GM12878 (cell line): ENCODE measurements around the gene TMC8. TPM values are rescaled to one million over a fixed set of nuclear protein-coding genes. Genes with fewer than 3 reads are reported as not detected.

Experiments used
- ATAC-seq: fragments of 200-7000 bp; cut with Tn5 transposase; 3 replicates; pipeline ENCODE4 v1.9.1; 2020; ENCODE audit warnings: mild to moderate bottlenecking, moderate library complexity
- BruUV-seq: library from RNA; stranded (reverse); fragments of 400-500 nt; replicated peaks from 2 replicates; lab custom pipeline; 2021; lab: Mats Ljungman, UMichigan
- CTCF ChIA-PET: fragments of 300-600 bp; sonication (Branson Sonifier 250); formaldehyde crosslinking; extraction: SDS; loops from one replicate; lab custom pipeline; 2021; ENCODE audit warnings: inconsistent platforms; lab: Yijun Ruan, JAX
- POLR2A ChIA-PET: fragments of 350-600 bp; formaldehyde crosslinking; extraction: SDS; loops from one replicate; lab custom pipeline; 2021; ENCODE audit warnings: inconsistent platforms; lab: Charles Lee
- RAD21 ChIA-PET: fragments of 300-600 bp; sonication (Branson Sonifier 250); formaldehyde crosslinking; loops from one replicate; lab custom pipeline; 2023; ENCODE audit warnings: antibody characterized with exemption; ENCODE audit not compliant: unreplicated experiment; lab: Charles Lee
- SMC1A ChIA-PET: fragments of 300-600 bp; sonication (Branson Sonifier 250); formaldehyde crosslinking; loops from one replicate; lab custom pipeline; 2023; ENCODE audit not compliant: unreplicated experiment, uncharacterized antibody; lab: Charles Lee
- DNase-seq: peaks from one replicate; pipeline ENCODE4 v3.0.0-alpha.2; 2011; ENCODE audit warnings: low read depth, low spot score
- FAIRE-seq: peaks from 3 replicates; lab custom pipeline; 2011; peaks lifted over from hg19 to GRCh38; lab: Jason Lieb, UNC
- H2AFZ ChIP-seq: 2 replicates; pipeline ENCODE4 v1.6.0; 2011; ENCODE audit warnings: low read depth, low read length, control low read depth; ENCODE audit not compliant: control insufficient read depth
- H3K27ac ChIP-seq: 2 replicates; pipeline ENCODE4 v1.5.1; 2011; ENCODE audit warnings: control low read depth; ENCODE audit not compliant: control insufficient read depth, insufficient read depth
- H3K27me3 ChIP-seq, 2 experiments: replicated peaks in 1 of 2; 2 replicates each; pipeline versions ENCODE4 v1.6.0 to v1.6.1; 2011; ENCODE audit warnings: low read length in 1 of 2; ENCODE audit not compliant: control insufficient read depth in 2 of 2, insufficient read depth in 2 of 2
- H3K36me3 ChIP-seq, 2 experiments: 2 replicates each; pipeline ENCODE4 v1.5.1; 2011; ENCODE audit warnings: low read length in 1 of 2; ENCODE audit not compliant: control insufficient read depth in 2 of 2, insufficient read depth in 2 of 2
- H3K4me1 ChIP-seq: 2 replicates; pipeline ENCODE4 v1.6.1; 2011; ENCODE audit warnings: mild to moderate bottlenecking, low read length, moderate library complexity, mixed read lengths; ENCODE audit not compliant: control insufficient read depth, insufficient read depth
- H3K4me2 ChIP-seq: 2 replicates; pipeline ENCODE4 v1.6.0; 2011; ENCODE audit warnings: control low read depth; ENCODE audit not compliant: control insufficient read depth, insufficient read depth
- H3K4me3 ChIP-seq: fragments of 200-600 bp; sonication (generic); 2 replicates; pipeline ENCODE4 v1.5.1; 2016
- H3K79me2 ChIP-seq: 2 replicates; pipeline ENCODE4 v1.6.0; 2011; ENCODE audit warnings: low read length; ENCODE audit not compliant: control insufficient read depth, insufficient read depth
- H3K9ac ChIP-seq: 2 replicates; pipeline ENCODE4 v1.8.0; 2011; ENCODE audit warnings: low read length, control low read depth, mixed read lengths; ENCODE audit not compliant: control insufficient read depth, insufficient read depth
- H3K9me3 ChIP-seq: replicated peaks from 3 replicates; pipeline ENCODE4 v1.5.1; 2011; ENCODE audit warnings: mild to moderate bottlenecking, low read length; ENCODE audit not compliant: control insufficient read depth, insufficient read depth
- H4K20me1 ChIP-seq: 2 replicates; pipeline ENCODE4 v1.6.0; 2011; ENCODE audit not compliant: control insufficient read depth, insufficient read depth
- DPF2 ChIP-seq: fragments of 450-650 bp; IDR thresholded peaks from 2 replicates; pipeline ENCODE4 v1.6.1; 2017; ENCODE audit warnings: mild to moderate bottlenecking
- HDAC6 ChIP-seq: fragments of 200-600 bp; sonication (generic); IDR thresholded peaks from one replicate; pipeline ENCODE4 v1.8.0; 2017; ENCODE audit warnings: antibody characterized with exemption; ENCODE audit not compliant: unreplicated experiment
- MEF2B ChIP-seq: fragments of 450-650 bp; IDR thresholded peaks from 2 replicates; pipeline ENCODE4 v1.6.1; 2018; ENCODE audit warnings: mild to moderate bottlenecking, moderate library complexity; ENCODE audit not compliant: partially characterized antibody, poor library complexity, severe bottlenecking
- MLLT1 ChIP-seq: fragments of 450-650 bp; IDR thresholded peaks from 2 replicates; pipeline ENCODE4 v1.6.1; 2016; ENCODE audit warnings: mild to moderate bottlenecking
- MXI1 ChIP-seq: fragments of 150-350 bp; IDR thresholded peaks from 2 replicates; pipeline ENCODE4 v1.6.1; 2011; ENCODE audit warnings: low read depth, mild to moderate bottlenecking, inconsistent platforms, low read length, improper control_type of control experiment
- POLR2AphosphoS5 ChIP-seq: IDR thresholded peaks from 2 replicates; pipeline ENCODE4 v1.6.1; 2011; ENCODE audit warnings: mild to moderate bottlenecking, low read length, inconsistent platforms
- SMARCA5 ChIP-seq: fragments of 450-650 bp; IDR thresholded peaks from 2 replicates; pipeline ENCODE4 v1.6.1; 2017; ENCODE audit warnings: mild to moderate bottlenecking
- ZBED1 ChIP-seq: IDR thresholded peaks from 2 replicates; pipeline ENCODE4 v1.6.1; 2016; ENCODE audit warnings: borderline replicate concordance
- ZSCAN29 ChIP-seq: fragments of 450-650 bp; IDR thresholded peaks from 2 replicates; pipeline ENCODE4 v1.6.1; 2017; ENCODE audit warnings: mild to moderate bottlenecking, moderate library complexity
- WGBS: methylation state at CpG from one replicate; pipeline ENCODE4 v1.1.6; 2016; ENCODE audit warnings: low lambda C conversion rate; ENCODE audit not compliant: insufficient replicate concordance, insufficient coverage; ENCODE audit errors: missing lambda C conversion rate; 5-methylcytosine and 5-hydroxymethylcytosine counted together
- in situ Hi-C: fragments of 300-500 bp; cut with MboI; formaldehyde crosslinking; loops from 9 replicates; pipeline ENCODE4 v1.14.3; 2018; ENCODE audit warnings: mixed read lengths
- intact Hi-C: fragments of 100-400 bp; cut with micrococcal nuclease; formaldehyde crosslinking; loops from one replicate; pipeline ENCODE4 v1.14.2; 2022; ENCODE audit not compliant: unreplicated experiment
- polyA plus RNA-seq, 11 experiments: library from polyadenylated mRNA; depleted of rRNA in 4 of 11; unstranded in 6 of 11; stranded (reverse) in 5 of 11; fragments of >200 nt; fragmentation: Nextera tagmentation in 4 of 11; fragmentation: Illumina TruSeq in 1 of 11; extraction: Ambion mirVana in 4 of 11; extraction: Trizol in 1 of 11; gene quantifications; 1 replicate in 1 of 11; 2 replicates in 10 of 11; pipeline versions ENCODE4 v1.2.1 to v1.2.3, GENCODE V29; 2011 to 2016; ENCODE audit warnings: inconsistent platforms in 2 of 11, missing spikeins in 2 of 11, low read depth in 1 of 11
- total RNA-seq, 4 experiments: library from RNA; depleted of rRNA in 3 of 4; stranded (reverse); fragments of >200 nt in 3 of 4; fragmentation: Illumina TruSeq in 1 of 4; extraction: Trizol in 1 of 4; gene quantifications; 2 replicates each; pipeline versions ENCODE4 v1.2.1 to v1.2.3, GENCODE V29; 2013 to 2021
- TF ChIP-seq, protein P1 (sequence below): fragments of 450-650 bp; IDR thresholded peaks from 2 replicates; pipeline ENCODE4 v1.6.1; 2016; ENCODE audit warnings: mild to moderate bottlenecking
- TF ChIP-seq, protein P2 (sequence below): fragments of 150-350 bp; IDR thresholded peaks from 2 replicates; pipeline ENCODE4 v1.6.1; 2014; ENCODE audit warnings: mild to moderate bottlenecking, low read depth, low read length

TMC8 gene
- total and polyA plus RNA-seq, 10 of the 15 experiments (the other 5 are each of a cell fraction or from before 2014, with no cell fraction given): 2.7 to 128 (median 40.0) TPM

- WGBS: 73% methylated on average over 7 of the region's 7 CpGs
- Histone ChIP-seq H3K4me3 (no peak overlapping the region), H3K36me3 (peaks cover 1 to 4% of the 10 kb centered on the region in 2 experiments; a peak in 3 of 4 replicates), H2AFZ (no peak overlapping the region), H4K20me1 (no peaks in the 10 kb centered on the region), H3K4me1 (no peaks in the 10 kb centered on the region), H3K9ac (no peak overlapping the region), H3K4me2 (no peak overlapping the region), H3K27ac (no peak overlapping the region), H3K79me2 (no peaks in the 10 kb centered on the region), H3K27me3 (no peaks in the 10 kb centered on the region), H3K9me3 (no peaks in the 10 kb centered on the region)
- BruUV-seq: no TSS peak
- in situ Hi-C loops: no loop called here
- TF ChIP-seq ZSCAN29 (no peak), HDAC6 (no peak), DPF2 (no peak), MEF2B (no peak), SMARCA5 (no peak), ZBED1 (no peak), MXI1 (no peak), POLR2AphosphoS5 (no peak), MLLT1 (no peak)
- TF ChIP-seq, protein P1, sequence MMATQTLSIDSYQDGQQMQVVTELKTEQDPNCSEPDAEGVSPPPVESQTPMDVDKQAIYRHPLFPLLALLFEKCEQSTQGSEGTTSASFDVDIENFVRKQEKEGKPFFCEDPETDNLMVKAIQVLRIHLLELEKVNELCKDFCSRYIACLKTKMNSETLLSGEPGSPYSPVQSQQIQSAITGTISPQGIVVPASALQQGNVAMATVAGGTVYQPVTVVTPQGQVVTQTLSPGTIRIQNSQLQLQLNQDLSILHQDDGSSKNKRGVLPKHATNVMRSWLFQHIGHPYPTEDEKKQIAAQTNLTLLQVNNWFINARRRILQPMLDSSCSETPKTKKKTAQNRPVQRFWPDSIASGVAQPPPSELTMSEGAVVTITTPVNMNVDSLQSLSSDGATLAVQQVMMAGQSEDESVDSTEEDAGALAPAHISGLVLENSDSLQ: no peak
- TF ChIP-seq, protein P2, sequence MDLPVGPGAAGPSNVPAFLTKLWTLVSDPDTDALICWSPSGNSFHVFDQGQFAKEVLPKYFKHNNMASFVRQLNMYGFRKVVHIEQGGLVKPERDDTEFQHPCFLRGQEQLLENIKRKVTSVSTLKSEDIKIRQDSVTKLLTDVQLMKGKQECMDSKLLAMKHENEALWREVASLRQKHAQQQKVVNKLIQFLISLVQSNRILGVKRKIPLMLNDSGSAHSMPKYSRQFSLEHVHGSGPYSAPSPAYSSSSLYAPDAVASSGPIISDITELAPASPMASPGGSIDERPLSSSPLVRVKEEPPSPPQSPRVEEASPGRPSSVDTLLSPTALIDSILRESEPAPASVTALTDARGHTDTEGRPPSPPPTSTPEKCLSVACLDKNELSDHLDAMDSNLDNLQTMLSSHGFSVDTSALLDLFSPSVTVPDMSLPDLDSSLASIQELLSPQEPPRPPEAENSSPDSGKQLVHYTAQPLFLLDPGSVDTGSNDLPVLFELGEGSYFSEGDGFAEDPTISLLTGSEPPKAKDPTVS: no peak
- FAIRE-seq (no peak), DNase-seq (no peak), ATAC-seq (no peak)
- ChIA-PET CTCF (interaction anchor here (1.0 to 5.2 kb wide), 8 partner anchors 8 to 168 kb away, joined by 3 to 100 read pairs (median 13); no protein-coding TSS in a partner anchor), SMC1A (interaction anchor here (1.3 to 9.6 kb wide), 4 partner anchors 10 to 168 kb away, joined by 3 to 94 read pairs (median 27); no protein-coding TSS in a partner anchor), POLR2A (no interaction called here), RAD21 (interaction anchor here (5.0 to 5.1 kb wide), 2 partner anchors 63 to 168 kb away, joined by 76 to 79 read pairs; no protein-coding TSS in a partner anchor)
- intact Hi-C loops: loop anchor here (10.0 kb wide), 1 partner anchor 342 kb away; no protein-coding TSS in a partner anchor
These were observed 47.6 kb upstream of the TMC8 start for GRCh38 chr17:78082988-78083387.
